Stimulated activated CD4-positive, alpha-beta T cell treated with anti-CD3 and anti-CD28 coated beads, Interleukin-1b, Interleukin-23, amount 100 ng/mL, for 4 hours (primary cell): ENCODE measurements around the gene NFIX.
A peak's percentile ranks its signal among the peaks of the same experiment; 100 is the strongest.

Source experiments
- DNase-seq, 2 donors: peaks; one replicate each; pipeline ENCODE4 v3.0.0-alpha.2; 2020; ENCODE audit warnings: low read depth in 2 of 2

Gene NFIX

GRCh38 chr19:13007292-13008045 is 12.2 kb downstream of the NFIX start:
- no peak for DNase-seq

GRCh38 chr19:13008926-13009787 is 13.9 kb downstream of the NFIX start:
- DNase-seq = no peak

GRCh38 chr19:13010038-13010991 is 15.0 kb downstream of the NFIX start:
- DNase-seq = no peak

- no peak for DNase-seq
These were observed 15.8 kb downstream of the NFIX start for GRCh38 chr19:13010992-13011652.

GRCh38 chr19:13011653-13012389 is 16.5 kb downstream of the NFIX start:
- DNase-seq = no peak

GRCh38 chr19:13012390-13012689 is 17.1 kb downstream of the NFIX start:
- no peak for DNase-seq

GRCh38 chr19:13012690-13013608 is 17.7 kb downstream of the NFIX start:
- peak in 1 of 2 donors; percentile 30 for DNase-seq

GRCh38 chr19:13013649-13014048 is 18.4 kb downstream of the NFIX start:
- DNase-seq = no peak

GRCh38 chr19:13014101-13014920 is 19.0 kb downstream of the NFIX start:
- no peak for DNase-seq

GRCh38 chr19:13014921-13015280 is 19.6 kb downstream of the NFIX start:
- no peak for DNase-seq

- DNase-seq = no peak
These were observed 20.3 kb downstream of the NFIX start for GRCh38 chr19:13015361-13016223.

GRCh38 chr19:13016245-13016627 is 21.0 kb downstream of the NFIX start:
- no peak for DNase-seq

GRCh38 chr19:13016628-13017305 is 21.5 kb downstream of the NFIX start:
- DNase-seq = no peak

GRCh38 chr19:13017306-13018034 is 22.2 kb downstream of the NFIX start:
- no peak for DNase-seq

- DNase-seq = no peak
These were observed 23.0 kb downstream of the NFIX start for GRCh38 chr19:13018035-13018914.

GRCh38 chr19:13019332-13019731 is 24.1 kb downstream of the NFIX start:
- DNase-seq = no peak
